Gastrocnemius medialis (tissue), 4 donors: ENCODE data around the gene XXYLT1. TPM values are rescaled to one million over a fixed set of nuclear protein-coding genes. Genes with fewer than 3 reads are reported as not detected.
"Not testable (repeated sequence)": the region's sequence is repeated elsewhere in the genome, so short reads cannot be mapped to it uniquely, and the experiment has no call there.

Experiments used
- ATAC-seq, 2 donors: fragments of 150-250 bp; one replicate each; pipeline ENCODE4 v1.9.1; 2016
- DNase-seq, 2 donors: peaks; one replicate each; pipeline ENCODE4 v3.0.0-alpha.2; 2019
- H3K27ac ChIP-seq, 4 donors: fragments of 200-600 bp; sonication (generic); 1 replicate in 1 of 4; 2 replicates in 3 of 4; pipeline ENCODE4 v1.5.1; 2016 to 2018; ENCODE audit warnings: mild to moderate bottlenecking in 2 of 4, moderate library complexity in 1 of 4
- H3K27me3 ChIP-seq, 3 donors: fragments of 200-600 bp; sonication (generic) in 2 of 3; 1 replicate in 1 of 3; 2 replicates in 2 of 3; pipeline versions ENCODE4 v1.5.1 to v1.6.0; 2016 to 2019; ENCODE audit warnings: mild to moderate bottlenecking in 1 of 3, moderate library complexity in 1 of 3
- H3K36me3 ChIP-seq, 2 donors: fragments of 200-600 bp; sonication (generic) in 1 of 2; one replicate each; pipeline ENCODE4 v1.5.1; 2017 to 2018
- H3K4me1 ChIP-seq, 2 donors: fragments of 200-600 bp; sonication (generic) in 1 of 2; one replicate each; pipeline ENCODE4 v1.5.1; 2016 to 2017; ENCODE audit warnings: mild to moderate bottlenecking in 2 of 2
- H3K4me3 ChIP-seq, 4 donors: fragments of 200-600 bp; sonication (generic) in 3 of 4; 1 replicate in 1 of 4; 2 replicates in 3 of 4; pipeline ENCODE4 v1.5.1; 2016 to 2019; ENCODE audit warnings: mild to moderate bottlenecking in 2 of 4
- H3K9me3 ChIP-seq, 3 donors: fragments of 200-600 bp; sonication (generic) in 2 of 3; 1 replicate in 1 of 3; 2 replicates in 2 of 3; pipeline ENCODE4 v1.5.1; 2016 to 2019
- CTCF ChIP-seq, 5 experiments: fragments of 450-650 bp in 3 of 5; fragments of 200-600 bp in 2 of 5; sonication (generic) in 2 of 5; IDR thresholded peaks in 4 of 5; conservative IDR thresholded peaks in 1 of 5; 1 replicate in 4 of 5; 2 replicates in 1 of 5; pipeline ENCODE4 v1.5.1; 2016 to 2019; ENCODE audit warnings: antibody characterized with exemption in 5 of 5, mild to moderate bottlenecking in 3 of 5, moderate library complexity in 3 of 5
- POLR2A ChIP-seq, 2 donors: fragments of 450-650 bp; IDR thresholded peaks; one replicate each; pipeline ENCODE4 v1.6.1; 2017; ENCODE audit warnings: antibody characterized with exemption in 2 of 2, mild to moderate bottlenecking in 2 of 2, moderate library complexity in 2 of 2
- in situ Hi-C, 4 donors: fragments of 200-750 bp; cut with MboI; loops; one replicate each; pipeline versions ENCODE4 v1.15.0 to v1.8.0; 2017; ENCODE audit warnings: low sequenced_read_pairs in 4 of 4
- intact Hi-C: fragments of 100-400 bp; cut with DNase I; formaldehyde crosslinking; loops from one replicate; pipeline ENCODE4 v1.15.1; 2023; ENCODE audit warnings: low total_unique reads
- total RNA-seq, 4 donors: library from RNA; depleted of rRNA; stranded (reverse); fragments of >200 nt; gene quantifications; one replicate each; pipeline versions ENCODE4 v1.1.0 to v1.2.3, GENCODE V29; 2016

Gene XXYLT1
- total RNA-seq, 4 donors from 2014 or later, result 0.87 to 3.1 (median 1.3) TPM

GRCh38 chr3:195095035-195095703 lies 175.8 kb downstream of the XXYLT1 start:
- in situ Hi-C loops (no loop called here), intact Hi-C loops (no loop called here)
- ATAC-seq, result no peak

GRCh38 chr3:195094191-195094921 lies 176.6 kb downstream of the XXYLT1 start:
- ATAC-seq, result peak in 1 of 2 donors; percentile 21
- in situ Hi-C loops, result no loop called here

More at GRCh38 chr3:195095035-195095703, 175.8 kb downstream of the XXYLT1 start:
- no peak for TF ChIP-seq POLR2A (IDR thresholded peaks at IDR 0.05)
- Histone ChIP-seq H3K27ac (no peak overlapping the region), H3K4me3 (no peak overlapping the region), H3K4me1 (peaks cover 3 to 10% of the 10 kb centered on the region in 2 donors), H3K27me3 (no peaks in the 10 kb centered on the region), H3K9me3 (no peaks in the 10 kb centered on the region), H3K36me3 (no peaks in the 10 kb centered on the region)
- DNase-seq, result no peak

GRCh38 chr3:195093731-195094130 lies 177.2 kb downstream of the XXYLT1 start:
- intact Hi-C loops, result no loop called here
- no peaks in the 10 kb centered on the region for H3K27me3 ChIP-seq
- DNase-seq (no peak), ATAC-seq (no peak)
- H3K27ac ChIP-seq, result no peak overlapping the region
- H3K9me3 ChIP-seq, result no peaks in the 10 kb centered on the region
- in situ Hi-C loops, result no loop called here
- TF ChIP-seq POLR2A (IDR thresholded peaks at IDR 0.05), result no peak
- TF ChIP-seq CTCF (IDR thresholded peaks at IDR 0.05 in 4 of 5, conservative IDR thresholded peaks at IDR 0.05 in 1 of 5), result no peak
- H3K4me3 ChIP-seq, result no peak overlapping the region
- H3K4me1 ChIP-seq, result peaks cover 3 to 10% of the 10 kb centered on the region in 2 donors
- H3K36me3 ChIP-seq, result no peaks in the 10 kb centered on the region

More at GRCh38 chr3:195094191-195094921, 176.6 kb downstream of the XXYLT1 start:
- Histone ChIP-seq H3K27ac (peak overlapping the region in 1 of 4 donors; percentile 31), H3K36me3 (no peaks in the 10 kb centered on the region), H3K27me3 (no peaks in the 10 kb centered on the region), H3K4me1 (peaks cover 3 to 10% of the 10 kb centered on the region in 2 donors), H3K9me3 (no peaks in the 10 kb centered on the region), H3K4me3 (no peak overlapping the region)
- DNase-seq, result no peak
- TF ChIP-seq POLR2A (IDR thresholded peaks at IDR 0.05) (no peak), CTCF (IDR thresholded peaks at IDR 0.05 in 4 of 5, conservative IDR thresholded peaks at IDR 0.05 in 1 of 5) (no peak)
- intact Hi-C loops, result no loop called here

GRCh38 chr3:195087840-195088601 lies 182.9 kb downstream of the XXYLT1 start:
- H3K4me1 ChIP-seq, H3K36me3 ChIP-seq, H3K27ac ChIP-seq, in situ Hi-C loops, H3K27me3 ChIP-seq, H3K9me3 ChIP-seq, ATAC-seq, intact Hi-C loops, DNase-seq: not testable (repeated sequence)
- H3K4me3 ChIP-seq, result peak overlapping the region in 1 of 4 donors; percentile 31

GRCh38 chr3:195087328-195087727 lies 183.6 kb downstream of the XXYLT1 start:
- Histone ChIP-seq H3K27ac (no peak overlapping the region), H3K9me3 (no peaks in the 10 kb centered on the region), H3K36me3 (no peaks in the 10 kb centered on the region), H3K4me3 (peak overlapping the region in 1 of 4 donors; percentile 31), H3K4me1 (peaks cover 4 to 7% of the 10 kb centered on the region in 2 donors), H3K27me3 (no peaks in the 10 kb centered on the region)
- intact Hi-C loops (no loop called here), in situ Hi-C loops (no loop called here)
- ATAC-seq (no peak), DNase-seq (no peak)
- TF ChIP-seq CTCF (IDR thresholded peaks at IDR 0.05 in 4 of 5, conservative IDR thresholded peaks at IDR 0.05 in 1 of 5), result no peak
- no peak for TF ChIP-seq POLR2A (IDR thresholded peaks at IDR 0.05)
